Measurements from ENCODE around the gene C5orf15. TPM values are rescaled to one million over a fixed set of nuclear protein-coding genes. Genes with fewer than 3 reads are reported as not detected.
"Not testable (repeated sequence)": the region's sequence is repeated elsewhere in the genome, so short reads cannot be mapped to it uniquely, and the experiment has no call there.

Gene C5orf15
- total RNA-seq, 1 donor from 2014 or later = 27.2 TPM

DNA sequence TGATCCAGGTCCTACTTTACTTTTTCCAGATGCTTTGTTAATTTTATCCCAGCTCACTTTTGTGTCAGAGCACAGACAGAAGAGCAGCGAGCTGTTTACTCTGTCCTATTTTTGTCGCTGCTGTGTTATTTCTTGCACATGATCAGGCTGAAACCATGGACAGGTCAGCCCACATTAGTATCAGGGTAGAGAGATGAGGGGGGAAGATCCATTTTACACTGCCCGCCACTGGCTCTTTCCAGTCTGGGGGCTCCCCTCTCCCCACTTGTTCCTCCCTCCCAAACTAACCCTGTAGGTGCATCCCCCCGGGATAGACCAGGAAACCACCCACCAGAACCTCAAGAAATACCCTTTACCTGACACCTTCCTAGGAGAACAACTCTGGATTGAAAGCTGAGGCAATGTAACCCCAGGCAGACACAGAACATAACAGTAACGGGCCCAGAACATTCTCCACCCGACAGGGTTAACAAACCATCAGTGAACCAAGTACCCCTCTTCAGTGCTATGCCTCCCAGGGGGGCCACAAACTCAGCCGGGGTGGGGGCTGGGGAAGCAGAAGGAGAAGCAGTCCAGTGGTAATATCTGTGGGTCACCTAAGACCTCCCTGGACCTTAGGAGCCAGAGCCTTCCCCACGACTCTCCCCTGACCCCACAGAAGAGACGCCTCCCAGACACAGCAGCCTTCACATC is 26.0 kb upstream of the C5orf15 start:
- DNase-seq (ENCODE audit: low read depth, low spot score) = no peak

DNA sequence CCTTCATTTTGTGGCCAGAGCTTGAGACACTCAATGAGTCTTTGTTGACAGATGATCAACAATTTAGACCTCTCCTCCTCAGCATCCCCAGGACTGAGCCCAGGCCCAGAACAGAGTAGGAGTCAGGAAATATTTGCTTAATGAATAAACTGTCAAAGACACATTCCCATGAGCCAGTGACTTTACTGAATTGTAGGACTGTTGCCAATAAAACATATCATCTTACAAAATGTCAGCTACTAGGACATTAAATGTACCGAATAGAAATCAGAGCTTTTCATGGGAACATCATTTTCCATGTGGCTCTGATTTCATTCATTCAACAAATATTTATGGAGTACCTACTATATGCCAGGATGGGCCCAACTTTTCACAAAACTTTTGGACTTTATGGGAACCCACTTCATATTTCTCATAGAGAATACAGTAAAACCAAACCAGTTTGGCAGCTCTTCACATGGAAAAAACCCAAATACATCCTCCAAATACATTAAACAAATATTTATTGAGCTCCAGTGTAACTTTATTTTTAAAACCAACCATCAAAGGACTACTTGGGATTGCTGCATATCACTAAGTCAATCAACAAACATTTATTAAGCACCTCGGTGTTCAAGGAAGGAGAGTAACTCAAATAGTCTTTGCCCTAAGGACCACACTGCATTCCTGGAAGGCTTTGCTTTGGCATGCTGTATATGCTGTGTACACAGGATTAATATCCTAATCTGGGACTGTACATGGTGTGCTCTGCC is 24.9 kb upstream of the C5orf15 start:
- DNase-seq (ENCODE audit: low read depth, low spot score) = no peak

DNA sequence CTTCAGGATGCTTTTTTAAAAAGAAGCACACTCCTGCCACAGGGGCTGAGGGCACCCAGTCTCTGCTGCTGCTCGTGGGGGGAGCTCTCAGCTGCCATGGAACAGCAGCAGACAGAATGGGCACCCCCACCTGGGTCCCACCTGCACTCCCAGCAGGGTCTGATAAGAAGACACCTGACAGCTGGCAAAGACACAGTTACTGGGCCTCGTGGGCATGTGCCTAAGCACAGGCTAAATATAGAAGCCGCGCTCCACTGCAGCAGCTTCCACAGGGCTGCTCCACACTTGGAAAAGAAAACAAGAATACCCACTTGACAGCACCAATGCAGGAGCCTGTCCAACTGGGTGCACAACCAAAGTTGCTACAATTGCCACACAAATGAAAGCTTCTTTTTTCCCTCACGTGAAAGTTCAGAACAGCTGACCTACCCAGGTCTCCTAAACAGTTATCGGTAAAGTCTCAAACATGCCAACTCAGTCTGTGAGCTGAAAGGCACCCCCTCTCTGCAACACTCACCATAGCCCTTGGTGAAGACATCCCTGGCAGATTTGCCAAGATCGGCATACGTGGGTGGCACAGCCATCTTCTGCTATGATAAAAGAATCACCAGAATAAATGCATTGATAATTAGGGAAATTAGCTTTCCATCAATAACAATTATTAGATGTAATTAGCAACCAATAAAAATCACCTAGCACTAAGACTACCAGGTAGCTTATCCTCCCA is 24.2 kb upstream of the C5orf15 start:
- DNase-seq (ENCODE audit: low read depth, low spot score) = no peak

DNA sequence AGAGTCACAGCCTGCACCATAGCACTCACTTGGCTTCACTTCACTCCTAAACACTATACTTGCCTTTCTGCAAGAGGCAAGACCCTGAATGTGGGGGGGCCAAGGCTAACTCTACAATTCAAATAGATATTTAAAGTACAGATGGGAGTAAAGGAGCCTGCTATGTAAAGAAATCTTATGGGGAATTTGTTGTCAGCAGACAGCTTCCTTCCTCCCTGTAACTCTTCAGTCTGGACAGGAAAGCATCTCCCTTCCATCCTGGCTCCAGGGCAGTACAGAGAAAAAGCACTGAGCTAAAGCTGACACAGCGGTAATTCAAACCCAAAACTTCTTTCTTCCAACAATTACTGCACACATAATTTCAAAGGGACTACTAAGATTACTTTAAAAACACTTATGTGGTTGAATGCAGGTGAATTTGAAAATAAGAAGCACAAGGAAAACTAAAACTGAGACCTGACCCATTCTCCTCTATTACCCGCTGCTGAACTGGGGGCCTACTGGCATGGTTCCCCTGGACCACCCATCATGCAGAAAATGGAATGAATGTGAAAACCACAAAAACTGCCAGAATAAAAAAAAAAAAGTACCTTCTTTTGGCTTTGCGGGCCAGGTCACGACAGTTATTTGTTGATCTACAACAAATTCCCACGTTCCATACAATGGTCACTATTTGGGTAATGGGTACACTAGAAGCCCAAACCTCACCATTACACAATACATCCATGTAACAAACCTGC is 22.9 kb upstream of the C5orf15 start:
- DNase-seq (ENCODE audit: low read depth, low spot score) = no peak

DNA sequence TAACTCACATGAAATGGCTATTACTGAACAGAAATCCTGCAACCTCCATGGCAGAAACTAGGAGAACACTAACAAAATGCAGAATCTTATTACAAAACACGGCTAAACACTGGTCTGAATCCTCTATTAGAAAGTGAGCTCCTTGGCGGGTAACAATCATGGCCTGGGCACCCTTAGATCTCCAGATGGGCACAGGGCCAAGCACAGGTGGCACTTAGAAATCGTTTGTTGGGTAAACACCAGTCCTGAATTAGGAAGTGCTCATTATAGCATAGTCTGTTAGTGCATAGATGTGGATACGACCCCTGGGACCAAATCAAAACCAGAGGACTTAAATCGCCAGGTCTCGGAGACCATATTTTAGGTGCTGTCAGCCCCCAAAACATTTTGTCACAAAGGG is 22.0 kb upstream of the C5orf15 start:
- DNase-seq (ENCODE audit: low read depth, low spot score) = no peak

DNA sequence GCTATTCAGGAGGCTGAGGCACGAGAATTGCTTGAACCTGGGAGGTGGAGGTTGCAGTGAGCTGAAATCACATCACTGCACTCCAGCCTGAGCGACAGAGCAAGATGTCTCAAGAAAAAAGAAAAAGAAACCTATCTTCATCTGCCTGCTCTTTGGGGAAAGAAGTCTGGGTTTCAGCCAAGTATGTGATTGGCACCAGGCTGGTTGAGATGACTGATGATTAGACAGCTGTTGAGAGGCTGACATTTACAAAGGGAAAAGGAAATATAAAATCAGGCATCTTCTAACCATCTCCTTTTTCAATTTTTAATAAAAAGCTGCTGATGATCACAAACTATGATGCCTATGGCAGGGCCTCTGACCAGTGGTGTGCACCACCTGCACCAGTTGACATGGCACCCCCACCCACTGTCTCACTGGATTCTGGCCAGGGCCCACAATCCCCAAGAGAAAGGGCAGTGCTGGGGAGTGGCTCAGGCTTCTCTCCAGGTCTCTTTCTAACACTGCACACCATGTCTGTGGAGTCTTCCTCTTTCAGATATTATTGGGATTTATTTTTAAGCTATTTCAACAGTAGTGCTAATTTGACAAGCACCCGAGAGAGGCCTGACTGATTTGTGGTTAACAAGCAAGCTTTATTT is 17.2 kb upstream of the C5orf15 start:
- DNase-seq (ENCODE audit: low read depth, low spot score) = no peak

DNA sequence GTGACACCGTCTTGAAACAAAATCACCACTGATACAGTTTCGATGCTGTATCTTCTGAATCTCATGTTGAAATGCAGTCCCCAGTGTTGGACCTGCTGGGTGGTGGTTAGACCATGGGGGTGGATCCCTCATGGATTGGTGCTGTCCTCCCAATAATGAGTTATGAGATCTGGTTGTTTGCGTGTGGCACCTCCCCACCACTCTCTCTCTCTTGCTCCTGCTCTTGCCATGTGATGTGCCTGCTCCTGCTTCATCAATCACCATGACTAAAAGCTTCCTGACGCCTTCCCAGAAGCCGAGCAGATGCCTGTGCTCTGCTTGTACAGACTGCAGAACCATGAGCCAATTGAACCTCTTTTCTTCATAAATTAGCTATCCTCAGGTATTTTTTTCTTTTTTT is 15.2 kb upstream of the C5orf15 start:
- DNase-seq (ENCODE audit: low read depth, low spot score) = no peak

DNA sequence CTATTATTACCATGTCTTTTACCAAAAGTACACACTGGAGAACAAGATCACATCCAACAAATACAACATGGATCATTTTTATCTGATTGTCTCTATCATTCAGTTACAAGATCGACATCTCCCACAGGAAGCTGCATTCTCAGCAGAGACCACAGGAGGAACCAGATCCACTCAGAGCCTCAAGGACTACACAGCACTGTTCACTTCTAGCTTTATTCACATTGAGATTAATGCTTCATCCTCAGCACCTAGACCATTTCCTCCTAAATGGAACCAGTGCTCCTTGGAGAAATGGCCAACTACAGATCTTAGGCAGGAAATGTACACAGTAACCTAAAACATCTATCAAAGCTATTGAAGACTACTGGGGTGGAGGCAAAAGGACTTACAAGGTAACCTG is 13.3 kb upstream of the C5orf15 start:
- DNase-seq (ENCODE audit: low read depth, low spot score) = no peak

DNA sequence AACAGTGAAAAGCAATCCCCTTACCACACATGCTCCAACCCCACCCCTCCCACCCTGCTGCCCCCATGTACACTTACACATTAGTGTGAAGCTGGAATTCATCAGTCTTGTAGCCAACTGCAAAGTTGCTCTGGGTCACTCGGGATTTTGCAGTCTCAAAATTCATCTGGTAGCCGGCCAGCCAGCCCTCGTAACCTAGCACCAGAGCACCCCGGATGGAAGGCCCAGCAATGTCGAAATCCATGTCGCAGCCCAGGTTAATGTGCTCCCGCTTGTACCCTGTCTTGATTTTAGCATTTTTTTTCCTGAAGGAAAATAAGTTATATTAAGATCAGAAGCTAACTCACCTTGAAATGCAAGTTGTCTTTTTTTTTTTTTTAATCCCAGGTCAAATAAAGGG is 12.2 kb upstream of the C5orf15 start:
- no peak for DNase-seq (ENCODE audit: low read depth, low spot score)

DNA sequence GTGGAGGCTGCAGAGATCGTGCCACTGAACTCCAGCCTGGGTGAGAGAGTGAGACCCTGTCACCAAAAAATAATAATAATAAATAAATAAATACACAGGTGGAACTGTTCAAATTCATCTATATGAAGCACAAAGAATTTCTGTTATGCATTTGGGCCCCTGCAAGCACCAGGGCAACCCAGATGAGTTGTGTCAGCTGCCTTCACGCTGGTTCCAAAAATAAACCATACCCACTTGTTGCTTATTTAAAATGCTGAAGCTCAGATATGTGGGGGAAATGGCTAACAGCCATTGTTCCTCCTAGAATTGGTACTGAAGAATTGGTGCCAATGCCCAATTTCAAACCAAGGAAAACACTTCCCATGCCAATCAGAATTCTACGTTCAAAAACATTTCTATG is 10.5 kb upstream of the C5orf15 start:
- no peak for DNase-seq (ENCODE audit: low read depth, low spot score)

DNA sequence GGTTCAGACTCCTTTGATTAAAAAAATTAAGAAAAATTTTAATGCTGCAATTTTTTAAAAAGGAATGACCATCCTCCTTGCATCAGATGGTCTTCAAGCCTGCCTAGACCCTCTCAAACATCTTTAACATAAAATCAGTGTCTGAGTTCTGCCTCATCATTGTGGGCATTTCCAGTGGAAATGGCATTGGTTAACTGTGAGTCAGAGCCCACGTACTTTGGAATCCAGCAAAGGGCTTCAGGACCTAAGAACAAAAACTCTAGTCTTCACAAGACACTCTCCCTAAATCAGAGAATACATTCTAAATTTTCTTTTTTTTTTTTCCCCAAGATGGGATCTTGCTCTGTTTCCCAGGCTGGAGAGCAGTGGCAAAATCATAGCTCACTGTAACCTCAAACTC is 9.4 kb upstream of the C5orf15 start:
- DNase-seq (ENCODE audit: low read depth, low spot score) = no peak

DNA sequence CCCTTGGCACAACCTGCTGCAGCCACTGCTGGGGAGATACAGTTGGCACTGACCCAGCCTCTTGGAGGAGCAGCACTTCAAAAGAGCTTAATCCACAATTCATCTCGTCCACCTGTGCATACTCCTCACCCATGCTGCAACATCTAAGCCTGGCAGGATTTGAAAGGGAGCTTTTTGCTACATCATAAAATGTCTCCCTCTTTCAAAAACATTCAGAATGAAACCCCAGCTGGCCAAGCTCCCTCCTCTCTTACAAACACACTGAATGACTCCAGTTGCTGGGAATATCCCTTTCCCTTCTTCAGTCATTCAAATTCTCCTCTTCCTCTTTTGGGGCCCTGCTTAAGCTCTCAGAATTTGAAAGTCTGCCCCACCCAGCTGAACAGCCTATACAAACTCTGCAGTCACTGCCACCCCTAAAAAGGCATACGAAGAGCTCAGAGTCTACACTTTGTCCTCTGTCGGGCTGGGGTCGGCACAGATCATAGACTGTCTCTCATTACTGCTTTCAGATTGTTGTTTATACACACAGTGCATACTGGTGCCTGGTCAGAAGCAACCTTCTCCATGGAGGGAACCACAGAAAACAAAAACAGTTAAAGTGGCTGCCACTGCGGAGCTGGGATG is 8.8 kb upstream of the C5orf15 start:
- DNase-seq (ENCODE audit: low read depth, low spot score) = no peak

DNA sequence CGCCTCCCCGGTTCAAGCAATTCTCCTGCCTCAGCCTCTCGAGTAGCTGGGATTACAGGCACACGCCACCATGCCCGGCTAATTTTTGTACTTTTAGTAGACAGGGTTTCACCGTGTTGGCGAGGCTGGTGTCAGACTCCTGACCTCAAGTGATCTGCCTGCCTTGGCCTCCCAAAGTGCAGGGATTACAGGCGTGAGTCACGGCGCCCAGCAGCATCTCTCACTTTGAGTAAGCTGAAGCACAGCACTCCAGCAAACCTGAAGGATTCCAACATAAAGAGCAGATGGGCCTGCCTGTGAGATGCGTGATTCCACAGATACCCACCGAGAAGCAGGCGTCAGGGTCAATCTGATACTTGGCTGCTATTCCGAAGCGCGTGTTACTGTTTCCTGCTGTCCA is 7.1 kb upstream of the C5orf15 start:
- not testable (repeated sequence) for DNase-seq (ENCODE audit: low read depth, low spot score)

DNA sequence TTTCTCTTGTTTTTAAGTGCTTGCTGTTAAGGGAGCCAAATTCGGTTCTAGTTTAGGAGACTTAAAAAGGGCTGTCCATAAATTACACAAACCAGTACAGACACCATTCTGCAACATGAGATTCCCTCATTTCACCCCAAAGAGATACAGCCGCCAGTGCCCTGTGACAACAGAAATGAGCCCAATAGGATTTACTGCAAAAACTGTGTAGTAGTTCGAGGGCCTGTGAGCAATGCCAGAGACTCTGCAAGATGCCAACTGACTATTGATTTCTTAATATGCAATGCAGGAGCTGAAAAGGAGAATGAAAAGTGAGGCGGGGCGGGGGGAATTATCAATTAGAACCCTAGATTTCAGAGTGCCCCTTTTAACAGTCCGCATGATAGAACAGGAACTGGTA is 5.7 kb upstream of the C5orf15 start:
- no peak for DNase-seq (ENCODE audit: low read depth, low spot score)

DNA sequence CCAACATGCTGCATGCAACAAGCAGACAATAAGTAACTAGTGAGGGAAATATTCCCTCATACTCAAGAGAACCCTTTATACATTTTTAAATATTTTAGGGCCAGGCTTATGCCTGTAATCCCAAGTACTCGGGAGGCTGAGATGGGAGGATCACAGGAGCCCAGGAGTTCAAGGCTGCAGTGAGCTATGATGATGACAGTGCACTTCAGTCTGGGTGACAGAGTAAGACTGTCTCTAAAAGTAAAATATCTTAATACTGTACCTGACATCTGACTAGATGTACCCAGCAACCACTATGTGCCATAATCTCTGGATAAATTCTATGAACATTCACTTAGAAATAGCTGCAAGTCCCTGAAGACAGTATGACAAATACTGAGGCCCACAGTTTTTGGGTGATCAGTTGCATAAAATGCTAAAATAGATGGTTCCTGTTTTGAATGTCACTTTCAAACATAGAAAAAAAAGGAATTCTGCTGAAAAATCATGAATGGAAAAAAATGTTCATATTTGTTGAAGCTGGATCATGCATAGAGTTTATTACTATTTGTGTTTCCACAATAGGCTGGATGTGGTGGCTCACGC is 2.0 kb upstream of the C5orf15 start:
- DNase-seq (ENCODE audit: low read depth, low spot score) = no peak

DNA sequence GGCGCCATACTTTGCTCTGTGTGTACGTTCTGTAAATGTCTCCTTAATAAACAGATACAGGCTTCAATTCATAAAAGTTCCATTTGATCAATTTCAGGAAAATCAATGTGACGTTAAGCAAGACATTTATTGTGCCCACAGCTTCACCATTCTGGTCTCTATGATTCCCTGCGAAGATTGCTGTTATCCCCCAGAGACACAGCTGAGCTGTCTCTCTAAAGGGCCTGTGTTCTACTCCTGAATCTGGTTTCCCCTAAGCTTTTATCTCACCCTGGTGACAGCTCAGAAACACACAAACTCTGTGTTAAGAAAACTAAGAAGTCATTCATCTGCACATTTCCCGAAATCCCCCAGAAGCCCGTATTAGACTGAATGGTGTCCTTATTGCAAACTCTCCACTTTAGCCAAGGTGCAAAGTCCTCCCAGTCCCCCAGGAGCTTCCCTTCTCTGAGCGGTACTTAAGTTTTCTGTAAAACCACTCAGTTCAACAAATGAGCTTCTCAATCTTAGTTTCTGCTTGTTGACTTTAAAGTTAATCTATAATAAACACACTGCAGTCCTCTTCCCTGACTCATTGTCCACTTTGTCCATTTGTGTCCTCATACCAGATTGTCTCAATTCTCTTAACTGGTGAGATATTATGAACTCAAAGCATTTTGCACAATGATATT is 1.4 kb upstream of the C5orf15 start:
- DNase-seq (ENCODE audit: low read depth, low spot score) = no peak

DNA sequence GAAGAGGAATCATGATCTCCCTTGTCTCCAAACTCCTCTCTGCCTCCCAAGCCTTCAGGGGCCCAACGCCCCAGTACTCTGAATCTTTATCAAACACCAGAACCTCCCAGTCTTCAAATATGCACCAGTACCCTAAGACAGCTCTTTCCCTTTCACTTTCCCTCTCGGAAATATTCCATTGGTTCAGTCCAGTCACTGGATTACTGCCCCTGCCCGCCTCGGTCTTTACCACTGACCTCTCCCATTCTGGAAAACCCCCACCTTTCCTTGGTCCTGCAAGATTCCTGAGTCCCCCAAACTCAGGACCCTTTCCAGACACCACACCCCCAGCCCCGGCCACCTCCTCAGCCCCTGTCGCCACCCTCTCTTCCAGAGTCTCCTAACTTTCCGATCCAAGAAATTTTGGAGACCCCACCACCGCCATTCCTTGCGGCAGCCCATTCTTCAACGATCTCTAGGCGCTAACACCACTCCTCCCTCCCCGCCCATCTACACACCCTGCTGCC is 674 bp downstream of the C5orf15 start:
- no peak for DNase-seq (ENCODE audit: low read depth, low spot score)

DNA sequence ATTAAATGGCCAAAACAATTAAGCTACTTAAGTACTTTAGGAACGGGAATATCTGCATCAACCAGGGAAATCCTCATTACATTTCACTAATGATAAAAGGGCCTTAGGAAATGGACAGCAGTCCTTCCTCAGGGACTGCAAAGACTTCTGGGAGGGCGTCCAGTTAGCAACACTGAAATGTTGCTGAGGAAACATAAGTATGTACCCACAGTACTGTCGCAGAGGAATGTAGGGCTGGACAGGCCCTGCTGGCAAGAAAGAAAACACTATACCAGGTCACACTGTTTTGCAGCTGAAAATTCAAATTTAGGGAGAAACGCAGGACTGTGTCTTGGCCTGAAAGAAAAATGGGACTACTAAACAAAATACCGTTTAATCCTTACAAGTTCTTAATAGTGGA is 1.3 kb downstream of the C5orf15 start:
- DNase-seq (ENCODE audit: low read depth, low spot score) = no peak

DNA sequence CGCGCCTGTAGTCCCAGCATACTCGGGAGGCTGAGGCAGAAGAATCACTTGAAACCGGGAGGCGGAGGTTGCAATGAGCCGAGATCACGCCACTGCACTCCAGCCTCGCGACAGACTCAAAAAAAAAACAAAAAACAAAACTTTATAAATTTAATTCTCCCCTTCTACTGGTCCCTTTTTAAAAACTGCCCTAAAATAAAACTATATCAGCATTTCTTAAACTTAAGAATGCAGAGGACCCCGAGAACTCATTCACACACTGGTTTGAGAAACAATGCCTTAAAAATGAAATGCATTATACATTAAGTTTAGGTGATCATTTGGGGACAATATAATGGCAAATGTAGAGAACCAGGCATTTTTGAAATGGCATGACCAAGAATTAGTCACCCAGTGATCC is 2.3 kb downstream of the C5orf15 start:
- DNase-seq (ENCODE audit: low read depth, low spot score) = no peak

All from pulmonary artery endothelial cell (primary cell).